Endothelial cell of umbilical vein (primary cell): ENCODE measurements around the gene GLYATL3. TPM values are rescaled to one million over a fixed set of nuclear protein-coding genes. Genes with fewer than 3 reads are reported as not detected.

Experiments used
- BruUV-seq: library from RNA; stranded (reverse); fragments of 400-500 nt; replicated peaks from 2 replicates; lab custom pipeline; 2021; lab: Mats Ljungman, UMichigan
- CTCF ChIA-PET: fragments of 300-600, 350-600 bp; sonication (Branson Sonifier 250); formaldehyde crosslinking; loops from one replicate; lab custom pipeline; 2021; ENCODE audit warnings: antibody characterized with exemption, inconsistent platforms; lab: Charles Lee
- POLR2A ChIA-PET: fragments of 300-600, 350-600 bp; sonication (Branson Sonifier 250); formaldehyde crosslinking; loops from one replicate; lab custom pipeline; 2021; ENCODE audit warnings: antibody characterized with exemption, inconsistent platforms; lab: Charles Lee
- DNase-seq: peaks from one replicate; pipeline ENCODE4 v3.0.0-alpha.2; 2011; ENCODE audit warnings: low read depth, low spot score
- FAIRE-seq: peaks from 2 replicates; lab custom pipeline; 2011; peaks lifted over from hg19 to GRCh38; lab: Jason Lieb, UNC
- H2AFZ ChIP-seq: 2 replicates; pipeline ENCODE4 v1.6.0; 2012; ENCODE audit warnings: low read depth, low read length, control low read depth, inconsistent platforms
- H3K27ac ChIP-seq: 2 replicates; pipeline ENCODE4 v1.5.1; 2011; ENCODE audit warnings: low read depth, mild to moderate bottlenecking, control low read depth, low read length, moderate library complexity; ENCODE audit not compliant: insufficient read depth
- H3K27me3 ChIP-seq, 2 experiments: 2 replicates each; pipeline versions ENCODE4 v1.6.0 to v1.6.1; 2011; ENCODE audit warnings: low read length in 2 of 2, mixed read lengths in 1 of 2; ENCODE audit not compliant: control insufficient read depth in 2 of 2, insufficient read depth in 2 of 2
- H3K36me3 ChIP-seq, 2 experiments: 2 replicates in 1 of 2; 3 replicates in 1 of 2; pipeline ENCODE4 v1.5.1; 2011; ENCODE audit warnings: low read length in 2 of 2, mild to moderate bottlenecking in 1 of 2, moderate library complexity in 1 of 2; ENCODE audit not compliant: control insufficient read depth in 2 of 2, insufficient read depth in 2 of 2; ENCODE audit errors: extremely low read depth in 1 of 2
- H3K4me1 ChIP-seq: 3 replicates; pipeline ENCODE4 v1.5.1; 2011; ENCODE audit warnings: mild to moderate bottlenecking, low read length; ENCODE audit not compliant: control insufficient read depth, insufficient read depth; ENCODE audit errors: extremely low read depth
- H3K4me2 ChIP-seq: 2 replicates; pipeline ENCODE4 v1.6.1; 2011; ENCODE audit warnings: low read length, control low read depth, mixed read lengths; ENCODE audit not compliant: insufficient read depth
- H3K4me3 ChIP-seq, 3 experiments: fragments of 200-600 bp in 1 of 3; sonication (generic), shearing (Covaris generic) in 1 of 3; replicated peaks in 1 of 3; 2 replicates each; pipeline ENCODE4 v1.5.1; 2011 to 2016; ENCODE audit warnings: control low read depth in 3 of 3, low read length in 3 of 3, mild to moderate bottlenecking in 2 of 3, inconsistent platforms in 1 of 3, low read depth in 1 of 3, moderate library complexity in 1 of 3; ENCODE audit not compliant: insufficient read depth in 1 of 3
- H3K79me2 ChIP-seq: 2 replicates; pipeline ENCODE4 v1.6.0; 2012; ENCODE audit warnings: low read length, inconsistent platforms; ENCODE audit not compliant: control insufficient read depth, insufficient read depth
- H3K9ac ChIP-seq: replicated peaks from 2 replicates; pipeline ENCODE3; 2011; ENCODE audit warnings: low read length, control low read depth; ENCODE audit not compliant: insufficient read depth; ENCODE audit errors: extremely low read depth
- H3K9me1 ChIP-seq: replicated peaks from 3 replicates; pipeline ENCODE4 v1.6.0; 2011; ENCODE audit warnings: mild to moderate bottlenecking, low read length; ENCODE audit not compliant: control insufficient read depth, insufficient read depth; ENCODE audit errors: extremely low read depth
- H3K9me3 ChIP-seq: replicated peaks from 2 replicates; pipeline ENCODE4 v1.5.1; 2012; ENCODE audit warnings: low read length, inconsistent platforms; ENCODE audit not compliant: control insufficient read depth, insufficient read depth
- H4K20me1 ChIP-seq: replicated peaks from 2 replicates; pipeline ENCODE3; 2011; ENCODE audit warnings: mild to moderate bottlenecking, low read length; ENCODE audit not compliant: control insufficient read depth, insufficient read depth; ENCODE audit errors: extremely low read depth
- CTCF ChIP-seq, 2 donors: IDR thresholded peaks; 1 replicate in 1 of 2; 2 replicates in 1 of 2; pipeline ENCODE4 v1.5.1; 2011; ENCODE audit warnings: low read length in 2 of 2, mild to moderate bottlenecking in 2 of 2, moderate library complexity in 2 of 2, control low read depth in 1 of 2, inconsistent platforms in 1 of 2, low read depth in 1 of 2; ENCODE audit not compliant: insufficient read depth in 1 of 2; ENCODE audit errors: extremely low read depth in 1 of 2
- EZH2 ChIP-seq: IDR thresholded peaks from 2 replicates; pipeline ENCODE4 v1.6.1; 2012; ENCODE audit warnings: borderline replicate concordance, low read depth, mild to moderate bottlenecking, moderate library complexity, low read length, inconsistent platforms; ENCODE audit not compliant: severe bottlenecking
- FOS ChIP-seq: IDR thresholded peaks from 2 replicates; pipeline ENCODE4 v1.6.1; 2011; ENCODE audit warnings: mild to moderate bottlenecking, low read length, moderate library complexity, borderline replicate concordance; ENCODE audit not compliant: insufficient read depth
- GATA2 ChIP-seq: IDR thresholded peaks from 2 replicates; pipeline ENCODE4 v1.7.0; 2011; ENCODE audit warnings: low read depth, mild to moderate bottlenecking, moderate library complexity, mixed read lengths, low read length; ENCODE audit not compliant: insufficient read length, insufficient read depth
- JUN ChIP-seq: IDR thresholded peaks from 2 replicates; pipeline ENCODE4 v1.6.1; 2011; ENCODE audit warnings: borderline replicate concordance, low read depth; ENCODE audit not compliant: insufficient read length, insufficient read depth
- MAX ChIP-seq: IDR thresholded peaks from 2 replicates; pipeline ENCODE4 v1.6.1; 2011; ENCODE audit not compliant: insufficient read depth, insufficient read length
- MYC ChIP-seq: IDR thresholded peaks from one replicate; pipeline ENCODE4 v1.6.1; 2011; ENCODE audit warnings: mild to moderate bottlenecking, low read depth, low read length
- POLR2A ChIP-seq: IDR thresholded peaks from 2 replicates; pipeline ENCODE4 v1.6.1; 2012; ENCODE audit warnings: low read depth, mild to moderate bottlenecking, control low read depth, low read length
- POLR2AphosphoS5 ChIP-seq: IDR thresholded peaks from 2 replicates; pipeline ENCODE4 v1.6.1; 2012; ENCODE audit warnings: low read depth, mild to moderate bottlenecking, control low read depth, low read length, moderate library complexity; ENCODE audit not compliant: insufficient read depth
- dilution Hi-C: fragments of 300-500 bp; cut with MboI; formaldehyde crosslinking; loops from one replicate; pipeline ENCODE4 v1.15.0; 2019; ENCODE audit warnings: low sequenced_read_pairs; ENCODE audit not compliant: extremely low pct_ligation_motif_present
- intact Hi-C: fragments of 100-400 bp; cut with micrococcal nuclease; formaldehyde crosslinking; loops from one replicate; pipeline ENCODE4 v1.10.0; 2022
- polyA plus RNA-seq, 4 experiments: library from polyadenylated mRNA; depleted of rRNA in 3 of 4; stranded (reverse) in 3 of 4; unstranded in 1 of 4; fragments of >200 nt; gene quantifications; 2 replicates each; pipeline versions ENCODE4 v1.2.1 to v1.2.3, GENCODE V29; 2011 to 2012; ENCODE audit warnings: missing spikeins in 1 of 4
- total RNA-seq: library from RNA; stranded (reverse); gene quantifications from 2 replicates; pipeline ENCODE4 v1.2.3, GENCODE V29; 2021

GLYATL3 gene
- total and polyA plus RNA-seq, 2 donors (not counting 3 experiments of a cell fraction or from before 2014, with no cell fraction given) = not detected

- peaks cover 4% of the 10 kb centered on the region for H3K79me2 ChIP-seq
- dilution Hi-C loops (no loop called here), intact Hi-C loops (no loop called here)
- H3K4me1 ChIP-seq = peaks cover 20% of the 10 kb centered on the region
- H3K4me2 ChIP-seq = no peak overlapping the region
- H3K9me1 ChIP-seq = no peaks in the 10 kb centered on the region
- no peak overlapping the region for H3K4me3 ChIP-seq
- CTCF ChIA-PET = interaction anchor here (1.3 to 7.3 kb wide), 2 partner anchors 14 to 60 kb away, joined by 3 to 56 read pairs; no protein-coding TSS in a partner anchor
- no peaks in the 10 kb centered on the region for H3K36me3 ChIP-seq
- no peaks in the 10 kb centered on the region for H3K9me3 ChIP-seq
- no peak overlapping the region for H3K9ac ChIP-seq
- no peak overlapping the region for H3K27ac ChIP-seq
- H3K27me3 ChIP-seq = peaks cover 0 to 3% of the 10 kb centered on the region in 2 experiments
- no peaks in the 10 kb centered on the region for H4K20me1 ChIP-seq
- TF ChIP-seq JUN (no peak), GATA2 (no peak), MAX (no peak), MYC (no peak), EZH2 (no peak), CTCF (IDR thresholded peaks at IDR 0.05; ENCODE audit: extremely low read depth in 1 of 2, insufficient read depth in 1 of 2, low read depth in 1 of 2, low read length in 2 of 2) (no peak), FOS (no peak), POLR2A (no peak), POLR2AphosphoS5 (no peak)
- no TSS peak for BruUV-seq
- POLR2A ChIA-PET = no interaction called here
- DNase-seq (no peak), FAIRE-seq (no peak)
- H2AFZ ChIP-seq = no peak overlapping the region
These were observed 46.6 kb downstream of the GLYATL3 start for GRCh38 chr6:49546331-49546730.
